Measurements from ENCODE around the gene STT3B.

The STT3B gene

DNA sequence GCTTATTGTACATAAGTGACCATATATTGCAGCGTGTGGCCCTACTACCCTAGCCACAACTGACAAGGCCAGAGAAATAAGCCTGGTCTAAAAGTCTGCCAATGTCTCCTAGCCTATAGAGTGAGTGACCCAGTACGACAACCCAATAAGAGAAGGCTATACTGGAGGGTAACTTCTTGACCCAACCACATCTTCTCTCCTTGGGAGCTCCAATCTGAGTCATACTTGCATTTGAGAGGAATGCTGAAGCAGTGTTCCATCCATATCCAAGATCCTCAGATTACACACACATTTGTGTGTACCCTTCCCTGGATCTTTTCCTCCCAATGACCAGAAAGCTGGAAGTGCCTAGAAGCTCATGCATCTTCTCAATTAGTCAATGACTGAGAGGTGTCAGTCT is 11.3 kb upstream of the STT3B start:
- no peak for DNase-seq (ENCODE audit: low spot score)

- DNase-seq (ENCODE audit: low spot score) = peak; percentile 57
Observed at GRCh38 chr3:31522152-31522551, 10.6 kb upstream of the STT3B start.

DNA sequence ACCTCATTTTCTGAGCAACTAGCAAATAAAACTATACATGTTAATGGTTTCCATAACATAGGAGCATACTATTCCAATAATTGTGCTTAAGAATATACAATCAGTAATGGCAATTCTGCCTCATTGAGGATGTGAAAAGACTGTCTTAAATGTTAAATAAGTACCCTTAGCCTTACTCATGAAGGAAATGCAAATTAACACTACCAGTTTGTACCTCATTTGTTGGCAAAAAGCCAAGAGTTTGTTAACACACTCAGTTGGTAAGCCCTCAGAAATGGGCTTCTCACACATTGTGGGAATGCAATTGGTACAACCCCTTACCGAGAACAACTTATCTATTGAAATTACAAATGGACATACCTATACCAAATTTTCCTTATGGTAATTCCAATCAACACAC is 9.2 kb upstream of the STT3B start:
- DNase-seq (ENCODE audit: low spot score) = no peak

DNA sequence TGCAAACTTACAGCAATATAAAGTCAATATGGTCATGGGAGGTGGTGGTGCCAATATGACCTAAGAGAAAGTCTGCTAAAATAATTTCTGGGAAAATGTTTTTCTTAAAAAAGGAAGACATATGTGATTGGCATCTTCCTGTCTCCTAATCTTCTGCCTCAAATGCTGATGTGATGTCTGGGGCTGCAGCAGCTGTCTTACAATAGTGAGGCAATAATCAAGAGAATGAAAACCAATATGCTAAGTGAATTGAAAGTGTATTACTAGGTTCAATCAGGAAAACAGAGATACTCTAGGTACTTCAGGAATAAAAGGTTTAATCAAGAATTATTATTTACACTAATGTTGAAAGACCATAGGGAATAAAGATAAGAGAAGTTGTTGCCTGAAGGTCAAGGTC is 7.2 kb upstream of the STT3B start:
- DNase-seq (ENCODE audit: low spot score) = no peak

DNA sequence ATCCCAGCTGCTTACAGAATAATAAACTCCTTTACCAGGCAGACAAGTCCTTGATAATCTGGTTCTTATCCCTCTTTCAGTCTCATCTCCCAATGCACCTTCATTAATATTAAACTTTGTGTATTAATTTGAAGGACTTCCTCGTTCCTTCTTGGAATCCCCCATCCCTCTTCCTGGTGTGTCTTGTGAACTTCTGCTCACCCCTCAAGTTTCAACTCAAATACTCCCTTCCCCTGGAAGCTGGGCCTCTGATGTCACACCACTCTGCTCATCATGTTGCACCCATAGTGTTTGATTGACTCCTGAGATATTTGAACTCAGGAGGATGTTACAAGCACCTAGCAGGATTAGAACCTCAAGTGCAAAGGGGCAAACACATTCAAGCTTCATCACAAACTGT is 3.3 kb upstream of the STT3B start:
- DNase-seq (ENCODE audit: low spot score) = no peak

DNA sequence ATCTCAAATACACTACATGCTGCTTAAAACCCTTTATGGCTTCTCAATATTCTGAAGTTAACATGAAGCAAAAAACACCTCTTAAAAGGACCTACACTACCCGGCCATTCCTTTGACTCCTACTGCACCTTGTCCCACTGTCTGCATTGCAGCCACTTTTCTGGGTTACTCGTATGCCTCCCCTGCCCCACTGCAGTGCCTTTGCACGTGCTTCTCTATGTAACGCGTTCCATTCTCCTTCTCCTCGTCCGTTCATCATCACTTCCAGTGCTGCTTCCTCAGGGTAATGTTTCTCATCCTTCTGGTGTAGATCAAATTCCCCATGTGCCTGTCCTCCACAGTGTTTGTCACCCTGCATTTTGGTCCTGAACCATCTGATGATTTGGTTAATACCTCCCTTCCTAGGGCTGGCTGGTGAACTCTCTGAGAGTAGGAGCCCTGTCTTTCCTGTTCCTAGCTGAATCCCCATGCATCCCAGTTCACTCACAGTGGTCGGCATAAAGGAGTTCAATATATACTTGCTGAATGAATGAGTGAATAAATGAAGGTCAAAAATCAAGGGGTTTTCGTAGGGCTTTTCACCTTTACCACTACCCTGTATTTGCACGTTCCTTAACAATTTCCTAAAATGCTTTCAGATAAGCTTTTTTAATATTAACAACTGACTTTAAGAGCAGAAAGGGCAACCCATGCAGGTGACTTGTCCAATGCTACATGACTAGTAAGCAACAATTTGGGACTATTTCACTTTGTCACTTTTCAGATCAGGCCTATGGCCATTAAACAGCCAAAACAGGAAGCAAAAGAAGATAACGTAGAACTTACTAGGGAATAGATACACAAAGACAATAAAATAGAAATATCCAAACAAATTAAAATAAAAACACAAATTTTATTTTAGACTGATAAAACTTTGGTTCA is 2.4 kb upstream of the STT3B start:
- no peak for DNase-seq (ENCODE audit: low spot score)

GRCh38 chr3:31530960-31531335 is 1.8 kb upstream of the STT3B start:
- DNase-seq (ENCODE audit: low spot score) = no peak

- no peak for DNase-seq (ENCODE audit: low spot score)
Observed at GRCh38 chr3:31531452-31531991, 1.2 kb upstream of the STT3B start.

GRCh38 chr3:31531992-31532586 is 636 bp upstream of the STT3B start:
- peak; percentile 99 for DNase-seq (ENCODE audit: low spot score)

DNA sequence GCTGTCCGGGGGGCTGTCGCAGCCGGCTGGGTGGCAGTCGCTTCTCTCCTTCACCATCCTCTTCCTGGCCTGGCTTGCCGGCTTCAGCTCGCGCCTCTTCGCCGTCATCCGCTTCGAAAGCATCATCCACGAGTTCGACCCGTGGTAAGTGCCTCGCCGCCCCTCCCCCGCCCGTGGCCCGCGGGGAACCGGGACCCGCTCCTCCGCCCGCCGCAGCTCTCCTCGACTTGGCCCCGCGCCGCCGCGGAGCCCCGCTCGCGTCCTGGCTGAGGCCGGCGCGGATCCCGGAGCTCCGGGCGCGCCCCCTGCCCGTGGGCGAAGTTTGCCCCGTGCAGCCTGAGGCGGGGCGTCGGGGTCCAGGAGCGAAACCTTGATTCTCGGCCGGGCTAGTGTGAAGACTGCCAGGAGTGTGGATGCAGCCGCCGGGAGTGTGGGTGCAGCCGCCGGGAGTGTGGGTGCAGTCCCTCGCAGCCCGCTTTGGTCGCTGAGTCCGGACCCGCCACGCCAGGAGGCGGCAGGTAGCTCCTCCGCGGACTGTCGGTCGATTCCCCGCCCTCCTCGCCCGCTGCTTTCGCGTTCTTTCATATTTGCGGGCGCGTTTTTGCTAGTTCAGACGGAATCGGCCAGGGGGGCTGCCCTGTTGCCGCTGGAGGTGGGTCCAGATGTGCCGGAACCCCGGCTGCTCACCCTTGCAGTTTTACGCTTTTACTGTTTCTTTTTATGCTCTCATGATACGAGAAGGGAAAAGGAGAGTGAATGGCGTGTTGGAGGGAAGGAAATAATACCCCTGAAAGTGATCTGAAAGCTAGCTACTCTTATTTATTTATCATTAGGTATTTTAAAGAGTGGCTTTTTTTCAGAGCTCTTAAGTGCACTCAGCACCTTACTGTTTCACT is 692 bp downstream of the STT3B start:
- DNase-seq (ENCODE audit: low spot score) = peak; percentile 37

- peak; percentile 26 for DNase-seq (ENCODE audit: low spot score)
Observed at GRCh38 chr3:31534065-31534425, 1.3 kb downstream of the STT3B start.

DNA sequence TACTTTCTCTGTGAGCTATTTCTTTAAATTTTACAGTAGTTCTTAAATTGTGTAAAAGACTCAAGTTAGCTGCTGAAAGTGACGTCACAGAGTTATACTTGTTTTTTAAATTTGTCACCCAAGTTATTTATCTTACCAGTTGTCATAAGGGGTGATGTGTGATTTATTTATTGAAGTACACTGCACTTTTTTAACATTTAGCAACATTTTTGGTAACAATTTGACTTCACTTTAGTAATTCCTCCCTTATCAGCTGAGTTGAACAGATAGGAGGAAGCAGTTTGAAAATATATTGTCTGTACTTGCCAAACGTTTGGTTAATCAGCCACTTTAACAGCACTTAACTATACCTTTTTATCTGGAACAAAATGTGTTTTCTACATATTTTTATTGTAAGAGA is 3.8 kb downstream of the STT3B start:
- no peak for DNase-seq (ENCODE audit: low spot score)

GRCh38 chr3:31538801-31539200 is 6.1 kb downstream of the STT3B start:
- no peak for DNase-seq (ENCODE audit: low spot score)

DNA sequence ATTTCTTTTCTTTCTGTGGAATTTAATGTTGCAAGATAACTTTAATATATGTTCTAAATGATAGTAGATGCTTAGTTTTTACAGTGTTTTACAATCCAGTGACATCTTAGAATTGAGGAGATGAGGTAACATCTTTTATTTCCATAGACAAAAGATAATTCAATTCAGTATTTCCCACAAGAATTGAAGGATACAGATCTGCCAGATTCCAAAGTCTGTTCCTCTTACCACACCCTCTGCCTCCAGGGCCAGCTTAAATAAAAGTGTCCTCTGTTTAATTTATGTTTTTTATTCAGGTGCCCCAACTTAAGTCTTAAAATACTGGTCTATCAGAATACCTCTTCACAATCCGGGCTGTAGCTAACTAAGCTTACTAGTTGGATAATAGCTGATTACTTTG is 6.5 kb downstream of the STT3B start:
- no peak for DNase-seq (ENCODE audit: low spot score)

DNA sequence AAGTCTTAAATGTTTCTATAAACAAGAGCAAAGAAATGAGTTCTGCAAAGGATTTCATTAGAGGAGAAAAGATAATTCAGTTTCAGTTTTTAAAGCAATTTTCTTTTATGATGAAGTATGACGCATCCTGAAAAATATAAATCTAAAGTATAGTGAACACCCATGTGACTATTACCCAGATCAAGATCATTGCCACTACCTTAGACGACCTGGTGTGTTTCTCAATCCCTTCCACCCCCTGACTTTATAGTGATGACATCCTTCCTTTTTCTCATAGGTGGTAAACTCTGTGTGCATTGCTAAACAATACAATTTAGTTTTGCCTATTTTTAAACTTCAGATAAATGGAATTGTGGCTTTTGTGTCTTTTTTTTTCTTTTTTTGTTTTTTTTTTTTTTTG is 8.4 kb downstream of the STT3B start:
- DNase-seq (ENCODE audit: low spot score) = peak; percentile 42

- DNase-seq (ENCODE audit: low spot score) = no peak
Observed at GRCh38 chr3:31542246-31542645, 9.5 kb downstream of the STT3B start.

GRCh38 chr3:31543375-31543774 is 10.7 kb downstream of the STT3B start:
- no peak for DNase-seq (ENCODE audit: low spot score)

GRCh38 chr3:31544634-31545033 is 11.9 kb downstream of the STT3B start:
- DNase-seq (ENCODE audit: low spot score) = no peak

GRCh38 chr3:31546162-31546561 is 13.4 kb downstream of the STT3B start:
- no peak for DNase-seq (ENCODE audit: low spot score)

DNA sequence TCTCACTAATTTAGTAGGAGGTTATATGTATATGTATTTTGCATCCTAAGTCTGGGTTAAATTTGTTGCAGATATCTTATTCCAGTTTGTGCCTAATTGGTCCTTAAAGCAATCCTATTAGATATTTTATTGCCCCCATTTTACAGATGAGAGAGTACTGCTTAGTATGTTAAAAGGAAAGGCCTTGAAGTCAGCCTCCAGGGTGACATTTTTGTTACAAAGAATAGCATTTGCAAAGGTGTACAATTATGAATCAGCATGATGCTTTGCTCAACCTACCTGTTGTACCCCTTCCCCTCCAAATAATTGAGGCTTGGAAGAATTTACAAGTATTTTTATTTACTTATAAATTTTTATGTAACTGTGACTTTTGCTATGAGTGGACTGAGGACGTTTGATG is 14.0 kb downstream of the STT3B start:
- DNase-seq (ENCODE audit: low spot score) = no peak

GRCh38 chr3:31550452-31551251 is 17.9 kb downstream of the STT3B start:
- DNase-seq (ENCODE audit: low spot score) = peak; percentile 60

DNA sequence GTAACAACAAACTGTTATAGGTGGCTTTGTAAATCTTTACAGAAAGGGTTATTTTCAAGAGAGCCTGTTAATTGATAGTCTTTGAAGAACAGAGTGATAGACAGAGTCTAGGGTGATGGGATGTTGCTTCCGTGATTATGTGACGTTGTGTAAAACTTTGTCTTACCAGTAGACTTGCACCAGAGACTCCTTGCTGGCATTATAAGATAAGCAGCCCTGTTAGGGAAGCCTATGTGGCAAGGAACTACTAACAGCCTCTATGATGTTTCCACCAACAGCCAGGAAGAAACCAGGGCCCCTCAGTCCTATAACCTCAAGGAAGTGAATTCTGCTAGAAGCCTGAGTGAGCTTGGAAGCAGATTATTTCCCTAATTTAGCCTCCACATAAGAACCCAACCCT is 18.9 kb downstream of the STT3B start:
- no peak for DNase-seq (ENCODE audit: low spot score)

Measured in CD4-positive, alpha-beta T cell treated with Interleukin-2 at 100 ng/mL for 4 hours (primary cell).